Retinal pigment epithelial cell (primary cell): Measurements from ENCODE around the gene KLHL29.

Source experiments
- DNase-seq: peaks from one replicate; pipeline ENCODE4 v3.0.0-alpha.2; 2010; ENCODE audit warnings: low read depth
- H3K4me3 ChIP-seq: 2 replicates; pipeline ENCODE4 v1.5.1; 2011; ENCODE audit warnings: mild to moderate bottlenecking, low read length, control low read depth, moderate library complexity
- CTCF ChIP-seq: conservative IDR thresholded peaks from 2 replicates; pipeline ENCODE4 v1.5.1; 2011; ENCODE audit warnings: low read depth, low read length, control low read depth, inconsistent platforms

Gene KLHL29

DNA sequence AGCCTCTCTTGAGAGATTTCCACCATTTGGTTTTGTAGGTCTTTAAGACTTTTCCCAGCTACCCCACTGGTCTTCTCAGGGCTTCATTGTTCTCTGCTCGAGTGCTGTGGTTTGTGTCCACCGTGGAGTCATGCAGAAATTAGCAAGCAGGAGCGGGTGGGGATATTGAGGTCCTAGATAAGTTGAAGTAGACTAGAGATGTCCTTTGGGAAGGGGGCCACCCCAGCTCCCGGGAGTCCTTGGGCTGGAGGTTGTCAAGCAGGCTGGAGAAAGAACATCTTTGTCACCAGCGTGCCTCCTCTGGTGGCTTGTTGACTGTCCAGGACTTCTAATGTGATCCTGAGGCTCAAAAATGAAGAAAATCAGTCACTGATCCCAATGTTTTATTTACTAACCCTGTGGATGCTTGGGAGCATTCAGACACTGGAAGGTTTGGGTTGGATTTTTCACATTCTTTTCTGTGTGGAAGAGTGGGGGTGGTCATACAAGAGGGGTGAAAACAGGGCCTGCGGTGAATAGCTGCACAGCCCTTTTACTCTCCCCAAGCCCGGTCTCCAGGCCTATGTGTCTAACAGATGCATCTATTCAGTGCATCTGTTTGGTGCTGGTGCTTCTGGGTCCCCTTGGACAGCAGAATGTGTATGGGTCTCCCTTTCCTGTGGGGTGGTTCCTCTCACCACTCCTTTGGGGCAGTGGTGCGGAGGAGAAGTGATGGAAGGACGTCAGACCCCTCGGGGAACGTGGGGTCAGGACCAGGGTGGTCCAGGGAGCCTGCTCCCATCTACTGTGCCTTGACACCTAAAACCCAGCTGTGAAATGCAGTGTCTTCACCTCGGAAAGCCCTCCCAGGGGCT is 208.1 kb downstream of the KLHL29 start:
- TF ChIP-seq CTCF: no peak
- no peak overlapping the region for H3K4me3 ChIP-seq
- no peak for DNase-seq

- DNase-seq: no peak
- TF ChIP-seq CTCF: no peak
- no peak overlapping the region for H3K4me3 ChIP-seq
Observed at GRCh38 chr2:23593752-23594459, 208.9 kb downstream of the KLHL29 start.

GRCh38 chr2:23594460-23594825 is 209.5 kb downstream of the KLHL29 start:
- TF ChIP-seq CTCF: no peak
- DNase-seq: no peak
- H3K4me3 ChIP-seq: no peak overlapping the region

- H3K4me3 ChIP-seq: no peak overlapping the region
- DNase-seq: no peak
- no peak for TF ChIP-seq CTCF
Observed at GRCh38 chr2:23595021-23595420, 210.0 kb downstream of the KLHL29 start.

- peak; percentile 87 for DNase-seq
- H3K4me3 ChIP-seq: no peak overlapping the region
- TF ChIP-seq CTCF: peak; percentile 21
Observed at GRCh38 chr2:23595601-23596251, 210.7 kb downstream of the KLHL29 start.

DNA sequence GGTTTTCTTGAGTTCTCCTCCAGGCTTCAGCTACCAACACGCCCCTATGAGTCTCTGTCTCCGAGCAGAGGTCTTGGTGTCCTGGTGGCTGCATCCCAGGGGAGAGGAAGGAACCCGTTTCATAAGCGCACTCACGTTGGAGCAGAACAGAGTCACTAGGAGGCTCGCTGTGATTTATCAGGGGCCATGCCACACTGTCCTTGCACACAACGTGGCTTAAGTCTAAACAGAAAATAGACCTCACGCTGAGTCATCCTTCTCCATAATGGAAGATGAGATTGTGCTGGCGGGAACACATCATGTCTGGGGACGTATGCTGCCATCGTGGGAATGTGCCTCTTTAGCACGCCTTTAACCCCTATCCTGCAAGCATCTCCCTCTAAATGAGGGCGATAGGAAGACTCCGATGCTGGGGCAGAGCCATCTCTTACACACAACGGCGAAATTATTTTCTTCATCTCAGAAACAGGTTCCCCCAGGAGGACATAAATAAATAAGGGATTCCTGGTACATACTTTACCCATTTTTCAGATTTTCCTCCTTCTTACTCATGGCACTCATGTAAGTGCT is 211.4 kb downstream of the KLHL29 start:
- no peak overlapping the region for H3K4me3 ChIP-seq
- TF ChIP-seq CTCF: no peak
- no peak for DNase-seq
